Endothelial cell of umbilical vein (primary cell): ENCODE measurements around the gene GPR162. TPM values are rescaled to one million over a fixed set of nuclear protein-coding genes. Genes with fewer than 3 reads are reported as not detected.

Experiments used
- BruUV-seq: library from RNA; stranded (reverse); fragments of 400-500 nt; replicated peaks from 2 replicates; lab custom pipeline; 2021; lab: Mats Ljungman, UMichigan
- CTCF ChIA-PET: fragments of 300-600, 350-600 bp; sonication (Branson Sonifier 250); formaldehyde crosslinking; loops from one replicate; lab custom pipeline; 2021; ENCODE audit warnings: antibody characterized with exemption, inconsistent platforms; lab: Charles Lee
- POLR2A ChIA-PET: fragments of 300-600, 350-600 bp; sonication (Branson Sonifier 250); formaldehyde crosslinking; loops from one replicate; lab custom pipeline; 2021; ENCODE audit warnings: antibody characterized with exemption, inconsistent platforms; lab: Charles Lee
- DNase-seq: peaks from one replicate; pipeline ENCODE4 v3.0.0-alpha.2; 2011; ENCODE audit warnings: low read depth, low spot score
- FAIRE-seq: peaks from 2 replicates; lab custom pipeline; 2011; peaks lifted over from hg19 to GRCh38; lab: Jason Lieb, UNC
- H2AFZ ChIP-seq: 2 replicates; pipeline ENCODE4 v1.6.0; 2012; ENCODE audit warnings: low read depth, low read length, control low read depth, inconsistent platforms
- H3K27ac ChIP-seq: 2 replicates; pipeline ENCODE4 v1.5.1; 2011; ENCODE audit warnings: low read depth, mild to moderate bottlenecking, control low read depth, low read length, moderate library complexity; ENCODE audit not compliant: insufficient read depth
- H3K27me3 ChIP-seq, 2 experiments: 2 replicates each; pipeline versions ENCODE4 v1.6.0 to v1.6.1; 2011; ENCODE audit warnings: low read length in 2 of 2, mixed read lengths in 1 of 2; ENCODE audit not compliant: control insufficient read depth in 2 of 2, insufficient read depth in 2 of 2
- H3K36me3 ChIP-seq, 2 experiments: 2 replicates in 1 of 2; 3 replicates in 1 of 2; pipeline ENCODE4 v1.5.1; 2011; ENCODE audit warnings: low read length in 2 of 2, mild to moderate bottlenecking in 1 of 2, moderate library complexity in 1 of 2; ENCODE audit not compliant: control insufficient read depth in 2 of 2, insufficient read depth in 2 of 2; ENCODE audit errors: extremely low read depth in 1 of 2
- H3K4me1 ChIP-seq: 3 replicates; pipeline ENCODE4 v1.5.1; 2011; ENCODE audit warnings: mild to moderate bottlenecking, low read length; ENCODE audit not compliant: control insufficient read depth, insufficient read depth; ENCODE audit errors: extremely low read depth
- H3K4me2 ChIP-seq: 2 replicates; pipeline ENCODE4 v1.6.1; 2011; ENCODE audit warnings: low read length, control low read depth, mixed read lengths; ENCODE audit not compliant: insufficient read depth
- H3K4me3 ChIP-seq, 3 experiments: fragments of 200-600 bp in 1 of 3; sonication (generic), shearing (Covaris generic) in 1 of 3; replicated peaks in 1 of 3; 2 replicates each; pipeline ENCODE4 v1.5.1; 2011 to 2016; ENCODE audit warnings: control low read depth in 3 of 3, low read length in 3 of 3, mild to moderate bottlenecking in 2 of 3, inconsistent platforms in 1 of 3, low read depth in 1 of 3, moderate library complexity in 1 of 3; ENCODE audit not compliant: insufficient read depth in 1 of 3
- H3K79me2 ChIP-seq: 2 replicates; pipeline ENCODE4 v1.6.0; 2012; ENCODE audit warnings: low read length, inconsistent platforms; ENCODE audit not compliant: control insufficient read depth, insufficient read depth
- H3K9ac ChIP-seq: replicated peaks from 2 replicates; pipeline ENCODE3; 2011; ENCODE audit warnings: low read length, control low read depth; ENCODE audit not compliant: insufficient read depth; ENCODE audit errors: extremely low read depth
- H3K9me1 ChIP-seq: replicated peaks from 3 replicates; pipeline ENCODE4 v1.6.0; 2011; ENCODE audit warnings: mild to moderate bottlenecking, low read length; ENCODE audit not compliant: control insufficient read depth, insufficient read depth; ENCODE audit errors: extremely low read depth
- H3K9me3 ChIP-seq: replicated peaks from 2 replicates; pipeline ENCODE4 v1.5.1; 2012; ENCODE audit warnings: low read length, inconsistent platforms; ENCODE audit not compliant: control insufficient read depth, insufficient read depth
- H4K20me1 ChIP-seq: replicated peaks from 2 replicates; pipeline ENCODE3; 2011; ENCODE audit warnings: mild to moderate bottlenecking, low read length; ENCODE audit not compliant: control insufficient read depth, insufficient read depth; ENCODE audit errors: extremely low read depth
- CTCF ChIP-seq, 2 donors: IDR thresholded peaks; 1 replicate in 1 of 2; 2 replicates in 1 of 2; pipeline ENCODE4 v1.5.1; 2011; ENCODE audit warnings: low read length in 2 of 2, mild to moderate bottlenecking in 2 of 2, moderate library complexity in 2 of 2, control low read depth in 1 of 2, inconsistent platforms in 1 of 2, low read depth in 1 of 2; ENCODE audit not compliant: insufficient read depth in 1 of 2; ENCODE audit errors: extremely low read depth in 1 of 2
- EZH2 ChIP-seq: IDR thresholded peaks from 2 replicates; pipeline ENCODE4 v1.6.1; 2012; ENCODE audit warnings: borderline replicate concordance, low read depth, mild to moderate bottlenecking, moderate library complexity, low read length, inconsistent platforms; ENCODE audit not compliant: severe bottlenecking
- FOS ChIP-seq: IDR thresholded peaks from 2 replicates; pipeline ENCODE4 v1.6.1; 2011; ENCODE audit warnings: mild to moderate bottlenecking, low read length, moderate library complexity, borderline replicate concordance; ENCODE audit not compliant: insufficient read depth
- GATA2 ChIP-seq: IDR thresholded peaks from 2 replicates; pipeline ENCODE4 v1.7.0; 2011; ENCODE audit warnings: low read depth, mild to moderate bottlenecking, moderate library complexity, mixed read lengths, low read length; ENCODE audit not compliant: insufficient read length, insufficient read depth
- JUN ChIP-seq: IDR thresholded peaks from 2 replicates; pipeline ENCODE4 v1.6.1; 2011; ENCODE audit warnings: borderline replicate concordance, low read depth; ENCODE audit not compliant: insufficient read length, insufficient read depth
- MAX ChIP-seq: IDR thresholded peaks from 2 replicates; pipeline ENCODE4 v1.6.1; 2011; ENCODE audit not compliant: insufficient read depth, insufficient read length
- MYC ChIP-seq: IDR thresholded peaks from one replicate; pipeline ENCODE4 v1.6.1; 2011; ENCODE audit warnings: mild to moderate bottlenecking, low read depth, low read length
- POLR2A ChIP-seq: IDR thresholded peaks from 2 replicates; pipeline ENCODE4 v1.6.1; 2012; ENCODE audit warnings: low read depth, mild to moderate bottlenecking, control low read depth, low read length
- POLR2AphosphoS5 ChIP-seq: IDR thresholded peaks from 2 replicates; pipeline ENCODE4 v1.6.1; 2012; ENCODE audit warnings: low read depth, mild to moderate bottlenecking, control low read depth, low read length, moderate library complexity; ENCODE audit not compliant: insufficient read depth
- dilution Hi-C: fragments of 300-500 bp; cut with MboI; formaldehyde crosslinking; loops from one replicate; pipeline ENCODE4 v1.15.0; 2019; ENCODE audit warnings: low sequenced_read_pairs; ENCODE audit not compliant: extremely low pct_ligation_motif_present
- intact Hi-C: fragments of 100-400 bp; cut with micrococcal nuclease; formaldehyde crosslinking; loops from one replicate; pipeline ENCODE4 v1.10.0; 2022
- polyA plus RNA-seq, 4 experiments: library from polyadenylated mRNA; depleted of rRNA in 3 of 4; stranded (reverse) in 3 of 4; unstranded in 1 of 4; fragments of >200 nt; gene quantifications; 2 replicates each; pipeline versions ENCODE4 v1.2.1 to v1.2.3, GENCODE V29; 2011 to 2012; ENCODE audit warnings: missing spikeins in 1 of 4
- total RNA-seq: library from RNA; stranded (reverse); gene quantifications from 2 replicates; pipeline ENCODE4 v1.2.3, GENCODE V29; 2021

The GPR162 gene
- total and polyA plus RNA-seq, 2 donors (not counting 3 experiments of a cell fraction or from before 2014, with no cell fraction given): 9.7 to 13.7 TPM

GRCh38 chr12:6780573-6780972 lies 41.0 kb upstream of the GPR162 start:
- H3K9me1 ChIP-seq: no peaks in the 10 kb centered on the region
- BruUV-seq: no TSS peak
- H3K4me2 ChIP-seq: no peak overlapping the region
- no peaks in the 10 kb centered on the region for H3K36me3 ChIP-seq
- no peak overlapping the region for H3K27ac ChIP-seq
- H3K4me1 ChIP-seq: peaks cover 5% of the 10 kb centered on the region
- H4K20me1 ChIP-seq: no peaks in the 10 kb centered on the region
- TF ChIP-seq MYC: no peak
- no peaks in the 10 kb centered on the region for H3K9me3 ChIP-seq
- no peaks in the 10 kb centered on the region for H3K79me2 ChIP-seq
- H3K9ac ChIP-seq: no peak overlapping the region
- no peak for FAIRE-seq
- no peak for DNase-seq
- POLR2A ChIA-PET: no interaction called here
- no peaks in the 10 kb centered on the region for H3K27me3 ChIP-seq
- dilution Hi-C loops (no loop called here), intact Hi-C loops (no loop called here)
- no peak overlapping the region for H2AFZ ChIP-seq
- CTCF ChIA-PET: interaction anchor here (1.4 to 9.5 kb wide), 7 partner anchors 13 to 162 kb away, joined by 3 to 107 read pairs (median 9); partner anchors contain the start of genes MLF2 and PTMS
- H3K4me3 ChIP-seq: no peak overlapping the region

GRCh38 chr12:6782119-6782518 lies 39.5 kb upstream of the GPR162 start:
- DNase-seq (no peak), FAIRE-seq (no peak)
- H3K27ac ChIP-seq: no peak overlapping the region
- BruUV-seq: no TSS peak
- H3K79me2 ChIP-seq: no peaks in the 10 kb centered on the region
- no peak overlapping the region for H3K4me3 ChIP-seq
- H3K9me3 ChIP-seq: no peaks in the 10 kb centered on the region
- no peak overlapping the region for H2AFZ ChIP-seq
- dilution Hi-C loops (no loop called here), intact Hi-C loops (no loop called here)
- no peaks in the 10 kb centered on the region for H3K27me3 ChIP-seq
- no peaks in the 10 kb centered on the region for H4K20me1 ChIP-seq
- H3K9ac ChIP-seq: no peak overlapping the region
- H3K36me3 ChIP-seq: no peaks in the 10 kb centered on the region
- no peaks in the 10 kb centered on the region for H3K9me1 ChIP-seq
- ChIA-PET POLR2A (no interaction called here), CTCF (interaction anchor here (0.7 to 9.5 kb wide), 6 partner anchors 15 to 163 kb away, joined by 3 to 107 read pairs (median 6); partner anchors contain the start of genes MLF2 and PTMS)
- TF ChIP-seq POLR2AphosphoS5 (no peak), MYC (no peak), FOS (no peak), JUN (no peak), EZH2 (no peak), POLR2A (no peak), GATA2 (no peak), MAX (no peak), CTCF (IDR thresholded peaks at IDR 0.05; ENCODE audit: extremely low read depth in 1 of 2, insufficient read depth in 1 of 2, low read depth in 1 of 2, low read length in 2 of 2) (no peak)
- H3K4me2 ChIP-seq: no peak overlapping the region
- peaks cover 5% of the 10 kb centered on the region for H3K4me1 ChIP-seq
